GM18507 (cell line): ENCODE data around the gene SAMD14.

ENCODE experiments used
- DNase-seq: peaks from one replicate; pipeline ENCODE4 v3.0.0; 2011; ENCODE audit warnings: low read depth; ENCODE audit not compliant: insufficient read length; ENCODE audit errors: extremely low spot score
- FAIRE-seq: peaks from 2 replicates; lab custom pipeline; 2011; peaks lifted over from hg19 to GRCh38; lab: Jason Lieb, UNC

SAMD14 gene

GRCh38 chr17:50102164-50102991, 27.6 kb downstream of the SAMD14 start:
- FAIRE-seq (no peak), DNase-seq (no peak)

- no peak for FAIRE-seq
- no peak for DNase-seq
These were observed 28.4 kb downstream of the SAMD14 start for GRCh38 chr17:50101346-50102163.

GRCh38 chr17:50100921-50101345, 29.0 kb downstream of the SAMD14 start:
- FAIRE-seq, result no peak
- DNase-seq, result no peak

GRCh38 chr17:50100480-50100883, 29.5 kb downstream of the SAMD14 start:
- FAIRE-seq, result no peak
- no peak for DNase-seq

GRCh38 chr17:50099003-50099402, 31.0 kb downstream of the SAMD14 start:
- no peak for DNase-seq
- FAIRE-seq, result no peak

- DNase-seq, result no peak
- no peak for FAIRE-seq
These were observed 31.4 kb downstream of the SAMD14 start for GRCh38 chr17:50098583-50098982.

GRCh38 chr17:50097926-50098325, 32.0 kb downstream of the SAMD14 start:
- DNase-seq, result no peak
- FAIRE-seq, result no peak

GRCh38 chr17:50097455-50097854, 32.5 kb downstream of the SAMD14 start:
- DNase-seq (no peak), FAIRE-seq (no peak)

GRCh38 chr17:50096758-50097157, 33.2 kb downstream of the SAMD14 start:
- DNase-seq, result no peak
- no peak for FAIRE-seq

- DNase-seq, result no peak
- FAIRE-seq, result no peak
These were observed 33.9 kb downstream of the SAMD14 start for GRCh38 chr17:50096092-50096491.

GRCh38 chr17:50095626-50096037, 34.3 kb downstream of the SAMD14 start:
- no peak for FAIRE-seq
- no peak for DNase-seq

GRCh38 chr17:50094753-50095619, 35.0 kb downstream of the SAMD14 start, which contains the start of gene PDK2:
Gene PDK2, plus strand, starts transcription at chr17:50095351. Its CDS starts 85 bp downstream, at chr17:50095436.
- DNase-seq, result peak; percentile 94
- FAIRE-seq, result peak; percentile 91

- peak; percentile 75 for FAIRE-seq
- peak; percentile 58 for DNase-seq
These were observed 35.7 kb downstream of the SAMD14 start for GRCh38 chr17:50094243-50094752.

GRCh38 chr17:50093807-50094206, 36.2 kb downstream of the SAMD14 start:
- DNase-seq (no peak), FAIRE-seq (no peak)

- FAIRE-seq (no peak), DNase-seq (no peak)
These were observed 36.7 kb downstream of the SAMD14 start for GRCh38 chr17:50093246-50093645.

GRCh38 chr17:50091918-50092285, 38.1 kb downstream of the SAMD14 start:
- FAIRE-seq (no peak), DNase-seq (no peak)

- FAIRE-seq (no peak), DNase-seq (no peak)
These were observed 38.7 kb downstream of the SAMD14 start for GRCh38 chr17:50090971-50091917.

- DNase-seq, result no peak
- no peak for FAIRE-seq
These were observed 39.9 kb downstream of the SAMD14 start for GRCh38 chr17:50090071-50090470.
